GM20431 (cell line): ENCODE measurements around the gene NUP205.

Source experiments
- in situ Hi-C: fragments of 300-500 bp; cut with MseI, MboI; formaldehyde crosslinking; loops from one replicate; pipeline ENCODE4 v1.15.0; 2020; ENCODE audit warnings: low sequenced_read_pairs; ENCODE audit not compliant: unreplicated experiment

NUP205 gene

GRCh38 chr7:135537905-135538304, 19.8 kb upstream of the NUP205 start:
- in situ Hi-C loops, result no loop called here

- in situ Hi-C loops, result no loop called here
Observed at GRCh38 chr7:135538376-135538775, 19.3 kb upstream of the NUP205 start.

- in situ Hi-C loops, result no loop called here
Observed at GRCh38 chr7:135539629-135540028, 18.1 kb upstream of the NUP205 start.

GRCh38 chr7:135541029-135541428, 16.7 kb upstream of the NUP205 start:
- in situ Hi-C loops, result no loop called here

GRCh38 chr7:135550196-135550595, 7.5 kb upstream of the NUP205 start:
- in situ Hi-C loops, result no loop called here

- in situ Hi-C loops, result no loop called here
Observed at GRCh38 chr7:135552148-135552547, 5.6 kb upstream of the NUP205 start.

- in situ Hi-C loops, result no loop called here
Observed at GRCh38 chr7:135553346-135553745, 4.4 kb upstream of the NUP205 start.

GRCh38 chr7:135558337-135558767, 635 bp downstream of the NUP205 start:
- in situ Hi-C loops, result no loop called here

- in situ Hi-C loops, result no loop called here
Observed at GRCh38 chr7:135558881-135559280, 1.2 kb downstream of the NUP205 start.

- in situ Hi-C loops, result no loop called here
Observed at GRCh38 chr7:135560631-135561030, 2.9 kb downstream of the NUP205 start.

- in situ Hi-C loops, result no loop called here
Observed at GRCh38 chr7:135562720-135563119, 5.0 kb downstream of the NUP205 start.

GRCh38 chr7:135571834-135572233, 14.1 kb downstream of the NUP205 start:
- in situ Hi-C loops, result no loop called here

- in situ Hi-C loops, result no loop called here
Observed at GRCh38 chr7:135573541-135573940, 15.8 kb downstream of the NUP205 start.

- in situ Hi-C loops, result no loop called here
Observed at GRCh38 chr7:135575296-135575695, 17.6 kb downstream of the NUP205 start.

- in situ Hi-C loops, result no loop called here
Observed at GRCh38 chr7:135578569-135578968, 20.9 kb downstream of the NUP205 start.

GRCh38 chr7:135584362-135585353, 26.9 kb downstream of the NUP205 start:
- in situ Hi-C loops, result no loop called here

GRCh38 chr7:135597181-135597925, 39.6 kb downstream of the NUP205 start:
- in situ Hi-C loops, result no loop called here

GRCh38 chr7:135597926-135598305, 40.2 kb downstream of the NUP205 start:
- in situ Hi-C loops, result no loop called here

GRCh38 chr7:135599471-135599870, 41.8 kb downstream of the NUP205 start:
- in situ Hi-C loops, result no loop called here

- in situ Hi-C loops, result no loop called here
Observed at GRCh38 chr7:135600226-135600625, 42.5 kb downstream of the NUP205 start.

GRCh38 chr7:135601182-135601581, 43.5 kb downstream of the NUP205 start:
- in situ Hi-C loops, result no loop called here
